CD4-positive, alpha-beta T cell treated with Interleukin-15 for 1 hour (primary cell): Measurements from ENCODE around the gene SLC38A11.
"Not testable (repeated sequence)": the region's sequence is repeated elsewhere in the genome, so short reads cannot be mapped to it uniquely, and the experiment has no call there.

Source experiments
- DNase-seq: peaks from one replicate; pipeline ENCODE4 v3.0.0-alpha.2; 2020

SLC38A11 gene

DNA sequence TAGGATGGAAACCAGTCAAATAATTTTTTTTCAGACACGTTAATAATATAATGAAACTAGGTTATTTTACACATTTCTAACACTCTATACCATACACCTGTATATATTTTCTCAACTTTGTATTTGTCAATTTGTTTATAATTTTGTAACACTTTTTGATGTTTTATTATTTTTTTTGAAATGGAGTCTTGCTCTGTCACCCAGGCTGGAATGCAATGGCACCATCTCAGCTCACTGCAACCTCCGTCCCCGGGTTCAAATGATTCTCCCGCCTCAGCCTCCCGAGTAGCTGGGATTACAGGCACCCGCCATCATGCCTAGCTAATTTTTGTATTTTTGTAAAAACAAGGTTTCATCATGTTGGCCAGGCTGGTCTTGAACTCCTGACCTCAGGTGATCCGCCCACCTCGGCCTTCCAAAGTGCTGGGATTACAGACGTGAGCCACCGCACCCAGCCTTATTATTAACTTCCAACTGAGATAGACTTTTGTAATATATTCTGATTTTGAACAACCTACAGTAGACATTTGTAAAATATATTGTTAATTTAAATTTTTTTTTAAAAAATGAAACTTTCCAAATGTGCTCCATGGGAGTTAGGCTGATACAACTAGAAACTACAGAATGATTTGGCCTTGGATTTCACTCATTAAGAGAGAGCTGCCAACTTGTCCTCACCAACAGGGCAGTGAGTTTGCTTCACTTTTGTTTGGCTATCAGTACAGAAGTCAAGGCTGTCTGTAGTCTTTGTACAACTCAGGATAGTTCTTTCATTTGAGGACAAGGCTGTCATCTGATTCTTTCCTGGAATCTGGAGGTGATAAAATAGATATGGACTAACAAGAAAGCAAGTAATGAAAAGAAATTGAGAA lies 79.8 kb downstream of the SLC38A11 start:
- DNase-seq, result no peak

DNA sequence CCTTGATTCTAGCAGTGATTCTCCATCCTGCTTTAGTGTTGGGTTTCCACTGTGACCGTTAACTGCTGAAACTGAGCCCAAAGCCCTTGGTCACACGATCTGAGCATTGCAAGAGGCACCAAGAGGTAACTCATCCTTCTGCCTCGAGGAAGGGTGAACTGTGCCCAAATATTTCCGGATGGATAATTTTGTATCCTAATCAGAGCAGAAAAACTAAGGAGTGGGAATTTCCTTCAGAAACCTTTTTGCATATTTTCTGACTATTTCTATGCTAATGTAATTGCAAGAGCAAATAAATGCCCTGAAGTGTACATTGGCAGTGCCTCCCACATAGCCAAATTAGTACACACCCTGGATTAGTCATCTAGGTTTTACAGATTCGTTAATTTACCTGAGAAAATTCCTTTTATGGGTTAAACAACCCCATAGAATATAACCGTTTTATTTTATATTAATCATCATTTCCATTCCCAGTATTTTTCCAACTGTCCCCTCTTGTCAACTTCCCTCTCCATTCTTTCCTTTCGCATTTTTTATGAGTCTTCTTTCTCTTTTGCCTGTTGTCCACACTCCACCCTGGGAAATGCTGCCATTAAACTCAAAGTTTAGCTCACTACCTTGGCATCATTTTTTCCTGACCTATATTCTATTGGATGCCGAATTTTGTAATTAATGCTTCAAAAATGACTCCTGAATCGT lies 82.0 kb downstream of the SLC38A11 start:
- DNase-seq, result no peak

- DNase-seq, result no peak
These were observed 83.9 kb downstream of the SLC38A11 start for GRCh38 chr2:164871404-164871803.

GRCh38 chr2:164869420-164869772 lies 85.9 kb downstream of the SLC38A11 start:
- DNase-seq, result no peak

- no peak for DNase-seq
These were observed 86.5 kb downstream of the SLC38A11 start for GRCh38 chr2:164868563-164869419.

DNA sequence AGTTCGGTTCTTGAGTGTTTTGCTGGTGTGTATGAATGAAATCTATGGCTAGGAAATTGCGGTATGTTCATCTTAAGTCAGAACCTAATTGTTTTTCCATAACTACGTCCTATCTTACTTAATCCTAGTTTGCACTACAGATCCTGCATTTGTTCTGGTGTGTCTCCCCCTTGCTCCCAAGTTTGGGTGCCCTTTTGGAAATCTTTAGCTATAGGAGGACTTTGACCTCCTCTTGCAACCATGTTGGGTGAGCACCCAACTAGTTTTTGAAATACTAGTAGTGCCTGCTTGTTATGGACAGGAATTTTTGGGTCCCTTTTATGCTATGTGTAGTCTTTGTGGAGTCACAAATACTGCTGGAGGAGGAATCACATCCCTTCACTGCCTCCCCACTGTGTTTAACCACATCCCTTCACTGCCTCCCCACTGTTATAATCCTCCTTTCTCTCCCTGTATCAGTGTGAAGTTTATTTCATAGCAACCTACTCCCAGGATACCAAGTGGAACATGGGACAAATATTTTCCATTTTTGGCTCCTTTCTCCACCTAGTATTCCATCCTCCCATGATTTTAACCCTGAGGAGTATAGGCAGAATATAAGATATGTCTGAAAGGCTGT lies 87.4 kb downstream of the SLC38A11 start:
- no peak for DNase-seq

- DNase-seq, result not testable (repeated sequence)
These were observed 88.9 kb downstream of the SLC38A11 start for GRCh38 chr2:164866381-164866780.

- no peak for DNase-seq
These were observed 94.7 kb downstream of the SLC38A11 start for GRCh38 chr2:164860694-164861042.

DNA sequence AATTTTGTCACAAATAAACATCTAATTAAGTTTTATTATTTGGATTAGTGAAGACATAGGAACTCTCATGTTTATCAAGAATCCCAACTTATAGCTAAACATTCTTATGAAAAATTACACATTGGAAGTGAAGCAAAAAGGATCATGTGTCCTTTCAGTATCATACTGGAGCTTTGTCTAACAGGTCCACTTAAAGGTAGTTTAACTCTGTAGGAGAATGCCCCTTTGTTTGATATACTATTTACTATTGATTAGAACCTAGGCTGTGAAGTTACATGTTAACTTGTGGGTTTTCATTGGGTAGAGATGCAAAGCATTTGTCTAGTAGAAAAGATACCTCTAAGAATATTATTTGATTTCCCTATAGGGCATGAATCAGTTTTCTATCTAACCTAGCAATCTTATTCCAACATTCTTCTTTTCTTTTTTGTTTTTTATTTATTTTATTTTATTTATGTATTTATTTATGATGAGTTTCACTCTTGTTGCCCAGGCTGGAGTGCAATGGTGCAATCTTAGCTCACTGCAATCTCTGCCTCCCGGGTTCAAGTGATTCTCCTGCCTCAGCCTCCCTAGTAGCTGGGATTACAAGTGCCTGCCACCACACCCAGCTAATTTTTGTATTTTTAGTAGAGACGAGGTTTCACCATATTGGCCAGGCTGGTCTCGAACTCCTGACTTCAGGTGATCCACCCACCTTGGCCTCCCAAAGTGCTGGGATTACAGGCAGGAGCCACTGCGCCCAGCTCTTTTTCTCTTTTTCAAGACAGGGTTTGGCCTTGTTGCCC lies 95.2 kb downstream of the SLC38A11 start:
- DNase-seq, result not testable (repeated sequence)

DNA sequence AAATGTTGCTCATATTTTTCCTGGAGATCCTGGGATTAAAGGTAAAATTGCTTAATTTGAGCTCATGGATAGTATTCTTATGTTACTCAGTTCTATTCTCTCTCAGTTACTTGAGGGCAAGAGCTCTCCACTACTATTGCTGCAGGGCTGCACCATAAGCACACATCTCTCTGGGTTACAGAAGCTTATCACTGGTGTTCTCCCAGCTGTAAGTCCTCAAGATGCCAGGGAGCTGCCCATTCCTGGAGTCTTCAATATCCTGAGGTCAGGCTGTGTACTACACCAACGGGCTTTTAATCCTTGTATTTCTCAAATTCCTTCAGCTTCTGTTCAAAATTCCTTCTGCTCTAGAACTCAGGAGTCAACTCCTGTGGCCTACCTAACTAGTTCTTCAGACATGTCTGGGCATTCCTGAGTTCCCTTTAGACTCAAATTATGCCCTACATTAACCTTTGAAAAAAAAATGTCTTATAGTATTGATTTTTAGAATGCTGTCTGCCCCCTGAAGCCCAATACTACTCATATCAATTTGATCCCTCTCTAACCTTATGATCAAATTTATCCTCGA lies 96.0 kb downstream of the SLC38A11 start:
- DNase-seq, result no peak

GRCh38 chr2:164852086-164852485 lies 103.2 kb downstream of the SLC38A11 start:
- no peak for DNase-seq

DNA sequence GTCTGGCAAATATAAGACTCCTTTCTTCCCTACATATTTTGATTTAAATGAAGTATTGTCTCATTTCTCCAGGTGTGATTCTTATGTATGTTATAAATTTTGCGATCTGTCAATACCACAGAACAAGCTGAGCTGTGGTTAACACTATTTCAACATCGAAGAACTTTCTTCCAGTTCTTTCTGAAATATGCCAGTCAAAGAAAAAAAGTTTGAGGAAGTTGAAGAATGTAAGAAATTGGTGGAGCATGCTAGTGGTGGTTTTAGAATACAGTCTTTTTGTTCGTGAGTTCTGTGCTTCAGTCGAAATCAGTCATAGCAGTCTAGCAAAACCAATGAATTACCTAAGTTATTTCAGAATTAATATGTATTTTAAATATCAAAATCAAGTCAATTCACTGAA lies 105.1 kb downstream of the SLC38A11 start:
- no peak for DNase-seq

- DNase-seq, result no peak
These were observed 105.8 kb downstream of the SLC38A11 start for GRCh38 chr2:164849506-164849905.

DNA sequence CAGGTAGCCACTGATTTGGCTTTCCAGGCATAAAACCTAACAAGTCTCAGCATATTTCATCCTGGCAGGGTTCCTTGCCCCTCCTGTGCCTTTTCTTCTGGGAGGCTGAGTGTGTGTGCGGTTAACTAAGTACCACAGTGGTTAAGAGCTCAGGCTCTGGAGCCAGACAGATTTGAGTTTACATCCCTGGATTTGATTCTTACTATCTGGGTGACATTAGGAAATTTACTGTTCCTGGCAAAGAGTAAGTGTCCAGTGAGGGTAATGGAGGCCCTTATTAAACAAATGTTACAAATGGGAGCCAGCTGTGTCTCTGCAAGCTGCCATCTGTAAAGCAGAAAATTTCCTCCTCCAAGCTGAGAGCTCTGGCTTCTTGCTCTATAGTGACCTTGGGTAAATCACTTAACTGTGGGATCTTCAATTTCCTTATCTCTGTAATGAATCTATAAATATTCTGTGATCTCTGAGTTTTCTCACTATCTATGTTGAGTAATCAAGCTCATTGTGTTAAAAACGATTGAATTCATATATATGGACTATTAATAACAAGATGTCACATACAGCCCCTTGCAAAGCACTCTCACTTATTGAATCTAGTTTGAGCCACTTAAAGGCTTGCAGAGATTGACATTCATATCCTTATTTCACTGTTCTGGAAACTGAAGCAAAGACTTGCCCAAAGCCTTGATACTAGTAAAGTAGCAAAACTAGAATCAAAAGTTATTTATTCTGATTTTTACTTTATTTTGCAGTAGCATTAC lies 107.2 kb downstream of the SLC38A11 start:
- DNase-seq, result no peak

- no peak for DNase-seq
These were observed 108.0 kb downstream of the SLC38A11 start for GRCh38 chr2:164847291-164847690.

DNA sequence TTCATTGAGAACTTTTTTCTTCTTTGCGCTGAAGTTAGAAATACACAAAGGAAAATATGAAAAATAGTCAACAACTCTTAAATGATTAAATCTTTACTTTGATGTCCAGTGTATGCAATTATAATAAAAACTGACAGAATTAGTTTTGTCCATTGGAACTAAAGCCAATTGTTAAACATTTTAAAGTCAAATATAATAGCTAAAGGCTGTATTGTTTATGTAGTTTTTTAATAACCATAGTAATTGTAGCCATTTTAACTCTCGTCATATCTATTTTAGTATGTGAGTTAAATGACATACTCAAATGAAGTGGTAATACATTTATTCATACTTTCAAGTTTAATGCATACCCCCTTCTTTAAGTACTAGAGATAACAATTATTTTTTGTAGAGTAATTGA lies 109.0 kb downstream of the SLC38A11 start:
- DNase-seq, result no peak
